Measurements from ENCODE around the gene RBP5. TPM values are rescaled to one million over a fixed set of nuclear protein-coding genes. Genes with fewer than 3 reads are reported as not detected.

The RBP5 gene
- total and polyA plus RNA-seq, 4 donors: 1.1 to 13.4 (median 6.3) TPM; not detected in 1

- no peaks in the 10 kb centered on the region for H3K4me1 ChIP-seq (ENCODE audit: control insufficient read depth in 1 of 2, insufficient read depth in 2 of 2, low read length in 2 of 2)
These were observed 38.3 kb downstream of the RBP5 start for GRCh38 chr12:7090222-7090998.

GRCh38 chr12:7089196-7089871 lies 39.4 kb downstream of the RBP5 start:
- H3K4me3 ChIP-seq (ENCODE audit: low read length in 2 of 2): no peak overlapping the region
- peaks cover 2 to 6% of the 10 kb centered on the region in 2 donors for H3K36me3 ChIP-seq (ENCODE audit: control insufficient read depth in 1 of 2, insufficient read depth in 2 of 2, low read length in 1 of 2)
- H3K4me1 ChIP-seq (ENCODE audit: control insufficient read depth in 1 of 2, insufficient read depth in 2 of 2, low read length in 2 of 2): no peaks in the 10 kb centered on the region
- H3K27ac ChIP-seq (ENCODE audit: low read depth in 1 of 2, low read length in 2 of 2): no peak overlapping the region
- H3K9me3 ChIP-seq (ENCODE audit: control insufficient read depth, low read length): no peaks in the 10 kb centered on the region
- ATAC-seq (ENCODE audit: low FRiP score): no peak
- 90 to 93% methylated on average over 11 of the region's 11 CpGs for WGBS, 2 donors
- intact Hi-C loops (cut with DNase I): no loop called here
- no peaks in the 10 kb centered on the region for H3K27me3 ChIP-seq (ENCODE audit: control insufficient read depth in 1 of 2, insufficient read depth in 2 of 2, low read length in 1 of 2)
- no peak for DNase-seq

More at GRCh38 chr12:7090222-7090998, 38.3 kb downstream of the RBP5 start:
- H3K4me3 ChIP-seq (ENCODE audit: low read length in 2 of 2): no peak overlapping the region
- no peak overlapping the region for H3K27ac ChIP-seq (ENCODE audit: low read depth in 1 of 2, low read length in 2 of 2)
- ATAC-seq (ENCODE audit: low FRiP score) (no peak), DNase-seq (no peak)
- no peaks in the 10 kb centered on the region for H3K27me3 ChIP-seq (ENCODE audit: control insufficient read depth in 1 of 2, insufficient read depth in 2 of 2, low read length in 1 of 2)
- 80 to 81% methylated on average over 15 to 16 of the region's 16 CpGs for WGBS, 2 donors
- intact Hi-C loops (cut with DNase I): loop anchor here in 1 of 2 donors (10.0 kb wide), 1 partner anchor 76 kb away; the partner anchor contains the start of gene LPCAT3
- no peaks in the 10 kb centered on the region for H3K9me3 ChIP-seq (ENCODE audit: control insufficient read depth, low read length)
- H3K36me3 ChIP-seq (ENCODE audit: control insufficient read depth in 1 of 2, insufficient read depth in 2 of 2, low read length in 1 of 2): peaks cover 0 to 2% of the 10 kb centered on the region in 2 donors

GRCh38 chr12:7083125-7083524 lies 45.6 kb downstream of the RBP5 start:
- no peak overlapping the region for H3K4me3 ChIP-seq (ENCODE audit: low read length in 2 of 2)
- intact Hi-C loops (cut with DNase I): no loop called here
- DNase-seq (no peak), ATAC-seq (ENCODE audit: low FRiP score) (no peak)
- no peaks in the 10 kb centered on the region for H3K9me3 ChIP-seq (ENCODE audit: control insufficient read depth, low read length)
- H3K27me3 ChIP-seq (ENCODE audit: control insufficient read depth in 1 of 2, insufficient read depth in 2 of 2, low read length in 1 of 2): no peaks in the 10 kb centered on the region
- H3K4me1 ChIP-seq (ENCODE audit: control insufficient read depth in 1 of 2, insufficient read depth in 2 of 2, low read length in 2 of 2): no peaks in the 10 kb centered on the region
- no peak overlapping the region for H3K27ac ChIP-seq (ENCODE audit: low read depth in 1 of 2, low read length in 2 of 2)
- peaks cover 2 to 7% of the 10 kb centered on the region in 2 donors for H3K36me3 ChIP-seq (ENCODE audit: control insufficient read depth in 1 of 2, insufficient read depth in 2 of 2, low read length in 1 of 2)

GRCh38 chr12:7081037-7081436 lies 47.7 kb downstream of the RBP5 start:
- no peak overlapping the region for H3K4me3 ChIP-seq (ENCODE audit: low read length in 2 of 2)
- no peaks in the 10 kb centered on the region for H3K4me1 ChIP-seq (ENCODE audit: control insufficient read depth in 1 of 2, insufficient read depth in 2 of 2, low read length in 2 of 2)
- DNase-seq (no peak), ATAC-seq (ENCODE audit: low FRiP score) (no peak)
- no peaks in the 10 kb centered on the region for H3K9me3 ChIP-seq (ENCODE audit: control insufficient read depth, low read length)
- H3K27me3 ChIP-seq (ENCODE audit: control insufficient read depth in 1 of 2, insufficient read depth in 2 of 2, low read length in 1 of 2): no peaks in the 10 kb centered on the region
- H3K36me3 ChIP-seq (ENCODE audit: control insufficient read depth in 1 of 2, insufficient read depth in 2 of 2, low read length in 1 of 2): peaks cover 2 to 7% of the 10 kb centered on the region in 2 donors
- WGBS, 2 donors: 91 to 92% methylated on average over 14 of the region's 14 CpGs
- H3K27ac ChIP-seq (ENCODE audit: low read depth in 1 of 2, low read length in 2 of 2): no peak overlapping the region
- intact Hi-C loops (cut with DNase I): no loop called here

- intact Hi-C loops (cut with DNase I): no loop called here
These were observed 48.9 kb downstream of the RBP5 start for GRCh38 chr12:7079826-7080125.

GRCh38 chr12:7078163-7078562 lies 50.5 kb downstream of the RBP5 start:
- H3K27ac ChIP-seq (ENCODE audit: low read depth in 1 of 2, low read length in 2 of 2): no peak overlapping the region
- 64 to 70% methylated on average over 4 of the region's 4 CpGs for WGBS, 2 donors

More at GRCh38 chr12:7079826-7080125, 48.9 kb downstream of the RBP5 start:
- Histone ChIP-seq H3K4me3 (ENCODE audit: low read length in 2 of 2) (no peak overlapping the region), H3K27ac (ENCODE audit: low read depth in 1 of 2, low read length in 2 of 2) (peak overlapping the region in 1 of 2 donors; percentile 70), H3K4me1 (ENCODE audit: control insufficient read depth in 1 of 2, insufficient read depth in 2 of 2, low read length in 2 of 2) (no peaks in the 10 kb centered on the region), H3K27me3 (ENCODE audit: control insufficient read depth in 1 of 2, insufficient read depth in 2 of 2, low read length in 1 of 2) (no peaks in the 10 kb centered on the region), H3K9me3 (ENCODE audit: control insufficient read depth, low read length) (no peaks in the 10 kb centered on the region), H3K36me3 (ENCODE audit: control insufficient read depth in 1 of 2, insufficient read depth in 2 of 2, low read length in 1 of 2) (peaks cover 1 to 6% of the 10 kb centered on the region in 2 donors)
- ATAC-seq (ENCODE audit: low FRiP score): peak; percentile 64
- DNase-seq: no peak

GRCh38 chr12:7076493-7076892 lies 52.2 kb downstream of the RBP5 start:
- Histone ChIP-seq H3K4me3 (ENCODE audit: low read length in 2 of 2) (no peak overlapping the region), H3K36me3 (ENCODE audit: control insufficient read depth in 1 of 2, insufficient read depth in 2 of 2, low read length in 1 of 2) (peaks cover 0 to 3% of the 10 kb centered on the region in 2 donors), H3K27ac (ENCODE audit: low read depth in 1 of 2, low read length in 2 of 2) (no peak overlapping the region), H3K27me3 (ENCODE audit: control insufficient read depth in 1 of 2, insufficient read depth in 2 of 2, low read length in 1 of 2) (no peaks in the 10 kb centered on the region), H3K4me1 (ENCODE audit: control insufficient read depth in 1 of 2, insufficient read depth in 2 of 2, low read length in 2 of 2) (no peaks in the 10 kb centered on the region), H3K9me3 (ENCODE audit: control insufficient read depth, low read length) (no peaks in the 10 kb centered on the region)
- 93 to 95% methylated on average over 4 of the region's 4 CpGs for whole genome bisulfite sequencing, 2 donors
- no peak for ATAC-seq (ENCODE audit: low FRiP score)
- no peak for DNase-seq
- intact Hi-C loops (cut with DNase I): no loop called here

More at GRCh38 chr12:7078163-7078562, 50.5 kb downstream of the RBP5 start:
- no peak overlapping the region for H3K4me3 ChIP-seq (ENCODE audit: low read length in 2 of 2)
- no peaks in the 10 kb centered on the region for H3K4me1 ChIP-seq (ENCODE audit: control insufficient read depth in 1 of 2, insufficient read depth in 2 of 2, low read length in 2 of 2)
- H3K9me3 ChIP-seq (ENCODE audit: control insufficient read depth, low read length): no peaks in the 10 kb centered on the region
- no peak for DNase-seq
- H3K36me3 ChIP-seq (ENCODE audit: control insufficient read depth in 1 of 2, insufficient read depth in 2 of 2, low read length in 1 of 2): peaks cover 0 to 3% of the 10 kb centered on the region in 2 donors
- H3K27me3 ChIP-seq (ENCODE audit: control insufficient read depth in 1 of 2, insufficient read depth in 2 of 2, low read length in 1 of 2): no peaks in the 10 kb centered on the region
- intact Hi-C loops (cut with DNase I): no loop called here
- no peak for ATAC-seq (ENCODE audit: low FRiP score)

- Histone ChIP-seq H3K4me1 (ENCODE audit: control insufficient read depth in 1 of 2, insufficient read depth in 2 of 2, low read length in 2 of 2) (no peaks in the 10 kb centered on the region), H3K9me3 (ENCODE audit: control insufficient read depth, low read length) (no peaks in the 10 kb centered on the region), H3K4me3 (ENCODE audit: low read length in 2 of 2) (no peak overlapping the region), H3K27ac (ENCODE audit: low read depth in 1 of 2, low read length in 2 of 2) (no peak overlapping the region), H3K36me3 (ENCODE audit: control insufficient read depth in 1 of 2, insufficient read depth in 2 of 2, low read length in 1 of 2) (peaks cover 0 to 2% of the 10 kb centered on the region in 2 donors), H3K27me3 (ENCODE audit: control insufficient read depth in 1 of 2, insufficient read depth in 2 of 2, low read length in 1 of 2) (no peaks in the 10 kb centered on the region)
- 66 to 67% methylated on average over 3 of the region's 3 CpGs for WGBS, 2 donors
- ATAC-seq (ENCODE audit: low FRiP score): no peak
- no peak for DNase-seq
- intact Hi-C loops (cut with DNase I): no loop called here
These were observed 52.8 kb downstream of the RBP5 start for GRCh38 chr12:7075939-7076338.

- DNase-seq (no peak), ATAC-seq (ENCODE audit: low FRiP score) (no peak)
- H3K27ac ChIP-seq (ENCODE audit: low read depth in 1 of 2, low read length in 2 of 2): no peak overlapping the region
- H3K4me1 ChIP-seq (ENCODE audit: control insufficient read depth in 1 of 2, insufficient read depth in 2 of 2, low read length in 2 of 2): no peaks in the 10 kb centered on the region
- no peaks in the 10 kb centered on the region for H3K27me3 ChIP-seq (ENCODE audit: control insufficient read depth in 1 of 2, insufficient read depth in 2 of 2, low read length in 1 of 2)
- intact Hi-C loops (cut with DNase I): no loop called here
- no peaks in the 10 kb centered on the region for H3K36me3 ChIP-seq (ENCODE audit: control insufficient read depth in 1 of 2, insufficient read depth in 2 of 2, low read length in 1 of 2)
- 81 to 82% methylated on average over 3 of the region's 3 CpGs for WGBS, 2 donors
- no peak overlapping the region for H3K4me3 ChIP-seq (ENCODE audit: low read length in 2 of 2)
- H3K9me3 ChIP-seq (ENCODE audit: control insufficient read depth, low read length): no peaks in the 10 kb centered on the region
These were observed 53.2 kb downstream of the RBP5 start for GRCh38 chr12:7075518-7075917.
